Suprapubic skin (tissue), 4 donors: ENCODE results near the gene HADHB. TPM values are rescaled to one million over a fixed set of nuclear protein-coding genes. Genes with fewer than 3 reads are reported as not detected.

ENCODE experiments used
- DNase-seq, 2 donors: peaks; one replicate each; pipeline ENCODE4 v3.0.0-alpha.2; 2019; ENCODE audit warnings: low spot score in 2 of 2
- H3K27ac ChIP-seq: fragments of 200-600 bp; sonication (generic); one replicate; pipeline ENCODE4 v1.5.1; 2019
- H3K27me3 ChIP-seq: fragments of 200-600 bp; sonication (generic); one replicate; pipeline ENCODE4 v1.5.1; 2019
- H3K36me3 ChIP-seq: fragments of 200-600 bp; sonication (generic); one replicate; pipeline ENCODE4 v1.5.1; 2019
- H3K4me1 ChIP-seq: fragments of 200-600 bp; sonication (generic); one replicate; pipeline ENCODE4 v1.5.1; 2019
- H3K4me3 ChIP-seq: fragments of 200-600 bp; sonication (generic); one replicate; pipeline ENCODE4 v1.5.1; 2019; ENCODE audit warnings: mild to moderate bottlenecking
- H3K9me3 ChIP-seq: fragments of 200-600 bp; sonication (generic); one replicate; pipeline ENCODE4 v1.5.1; 2019
- CTCF ChIP-seq, 2 donors: fragments of 200-600 bp in 1 of 2; fragments of 450-650 bp in 1 of 2; sonication (generic) in 1 of 2; IDR thresholded peaks; one replicate each; pipeline ENCODE4 v1.5.1; 2016 to 2019; ENCODE audit warnings: antibody characterized with exemption in 2 of 2, mild to moderate bottlenecking in 1 of 2, moderate library complexity in 1 of 2
- EP300 ChIP-seq: sonication (generic); formaldehyde crosslinking; IDR thresholded peaks from one replicate; pipeline ENCODE4 v1.6.1; 2017; ENCODE audit warnings: antibody characterized with exemption
- POLR2A ChIP-seq, 2 donors: fragments of 450-650 bp; IDR thresholded peaks; one replicate each; pipeline ENCODE4 v1.6.1; 2017; ENCODE audit warnings: antibody characterized with exemption in 2 of 2, mild to moderate bottlenecking in 2 of 2, moderate library complexity in 2 of 2
- POLR2AphosphoS5 ChIP-seq, 3 donors: sonication (generic); formaldehyde crosslinking; IDR thresholded peaks; one replicate each; pipeline ENCODE4 v1.6.1; 2017; ENCODE audit warnings: antibody characterized with exemption in 3 of 3
- WGBS: methylation state at CpG from one replicate; pipeline ENCODE4 v1.1.5; 2018; 5-methylcytosine and 5-hydroxymethylcytosine counted together
- total RNA-seq, 4 donors: library from RNA; depleted of rRNA; stranded (reverse); fragments of >200 nt; gene quantifications; one replicate each; pipeline ENCODE4 v1.1.0, GENCODE V29; 2016

The HADHB gene
- total RNA-seq, 4 donors from 2014 or later = 94.7 to 223 (median 119) TPM

- no peak for DNase-seq
- Histone ChIP-seq H3K9me3 (no peaks in the 10 kb centered on the region), H3K36me3 (peaks cover 80% of the 10 kb centered on the region), H3K27ac (no peak overlapping the region), H3K27me3 (no peaks in the 10 kb centered on the region), H3K4me3 (no peak overlapping the region), H3K4me1 (peaks cover 1% of the 10 kb centered on the region)
- TF ChIP-seq POLR2A (IDR thresholded peaks at IDR 0.05) (no peak), CTCF (IDR thresholded peaks at IDR 0.05) (no peak), POLR2AphosphoS5 (IDR thresholded peaks at IDR 0.05) (no peak), EP300 (no peak)
- 71% methylated on average over 2 of the region's 2 CpGs for WGBS
These were observed 36.5 kb downstream of the HADHB start for GRCh38 chr2:26281226-26281625.

- no peaks in the 10 kb centered on the region for H3K4me1 ChIP-seq
- no peaks in the 10 kb centered on the region for H3K27me3 ChIP-seq
- H3K4me3 ChIP-seq = no peak overlapping the region
- H3K27ac ChIP-seq = no peak overlapping the region
- 93% methylated on average over 2 of the region's 2 CpGs for whole genome bisulfite sequencing
- no peak for DNase-seq
- no peaks in the 10 kb centered on the region for H3K9me3 ChIP-seq
- peaks cover 94% of the 10 kb centered on the region for H3K36me3 ChIP-seq
- TF ChIP-seq POLR2AphosphoS5 (IDR thresholded peaks at IDR 0.05) = no peak
- no peak for TF ChIP-seq CTCF (IDR thresholded peaks at IDR 0.05)
- no peak for TF ChIP-seq EP300
- no peak for TF ChIP-seq POLR2A (IDR thresholded peaks at IDR 0.05)
These were observed 38.9 kb downstream of the HADHB start for GRCh38 chr2:26283606-26284005.

DNA sequence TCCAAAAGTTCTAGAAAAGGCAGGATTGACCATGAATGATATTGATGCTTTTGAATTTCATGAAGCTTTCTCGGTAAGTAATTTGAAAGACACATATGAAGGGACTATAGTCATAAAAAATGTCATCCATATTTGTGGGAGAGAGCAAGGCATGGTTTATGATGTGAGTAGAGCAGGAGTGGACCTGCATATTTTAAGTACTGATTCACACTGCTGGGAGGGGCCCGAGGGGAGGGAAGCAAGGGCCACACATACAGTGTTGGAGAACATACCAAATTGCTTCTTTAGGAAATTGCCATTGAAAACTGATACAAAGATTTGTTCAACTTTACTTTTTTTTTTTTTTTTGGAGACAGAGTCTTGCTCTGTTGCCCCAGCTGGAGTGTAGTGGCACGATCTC, 39.4 kb downstream of the HADHB start:
- H3K36me3 ChIP-seq = peaks cover 91% of the 10 kb centered on the region
- no peak for DNase-seq
- 92% methylated on average over 3 of the region's 3 CpGs for WGBS

GRCh38 chr2:26285931-26286330, 41.2 kb downstream of the HADHB start:
- H3K4me1 ChIP-seq = no peaks in the 10 kb centered on the region
- H3K27me3 ChIP-seq = no peaks in the 10 kb centered on the region
- no peak overlapping the region for H3K27ac ChIP-seq
- TF ChIP-seq CTCF (IDR thresholded peaks at IDR 0.05) (no peak), POLR2A (IDR thresholded peaks at IDR 0.05) (no peak)
- no peaks in the 10 kb centered on the region for H3K9me3 ChIP-seq
- DNase-seq = no peak
- no peak overlapping the region for H3K4me3 ChIP-seq
- WGBS = 99% methylated on average over 3 of the region's 3 CpGs
- peaks cover 79% of the 10 kb centered on the region for H3K36me3 ChIP-seq

More for the DNA sequence above, 39.4 kb downstream of the HADHB start:
- no peak overlapping the region for H3K27ac ChIP-seq
- TF ChIP-seq CTCF (IDR thresholded peaks at IDR 0.05) = no peak
- no peak for TF ChIP-seq POLR2AphosphoS5 (IDR thresholded peaks at IDR 0.05)
- TF ChIP-seq POLR2A (IDR thresholded peaks at IDR 0.05) = no peak
- H3K9me3 ChIP-seq = no peaks in the 10 kb centered on the region
- H3K4me1 ChIP-seq = no peaks in the 10 kb centered on the region
- H3K27me3 ChIP-seq = no peaks in the 10 kb centered on the region
- H3K4me3 ChIP-seq = no peak overlapping the region

DNA sequence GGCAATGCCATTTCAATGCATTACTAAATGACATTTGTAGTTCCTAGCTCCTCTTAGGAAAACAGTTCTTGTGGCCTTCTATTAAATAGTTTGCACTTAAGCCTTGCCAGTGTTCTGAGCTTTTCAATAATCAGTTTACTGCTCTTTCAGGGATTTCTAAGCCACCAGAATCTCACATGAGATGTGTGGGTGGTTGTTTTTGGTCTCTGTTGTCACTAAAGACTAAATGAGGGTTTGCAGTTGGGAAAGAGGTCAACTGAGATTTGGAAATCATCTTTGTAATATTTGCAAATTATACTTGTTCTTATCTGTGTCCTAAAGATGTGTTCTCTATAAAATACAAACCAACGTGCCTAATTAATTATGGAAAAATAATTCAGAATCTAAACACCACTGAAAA, 45.3 kb downstream of the HADHB start:
- TF ChIP-seq POLR2AphosphoS5 (IDR thresholded peaks at IDR 0.05) (no peak), POLR2A (IDR thresholded peaks at IDR 0.05) (no peak), EP300 (no peak), CTCF (IDR thresholded peaks at IDR 0.05) (no peak)
- Histone ChIP-seq H3K36me3 (peaks cover 40% of the 10 kb centered on the region), H3K9me3 (no peaks in the 10 kb centered on the region), H3K4me1 (no peaks in the 10 kb centered on the region), H3K4me3 (no peak overlapping the region), H3K27me3 (no peaks in the 10 kb centered on the region), H3K27ac (no peak overlapping the region)
- no peak for DNase-seq
- WGBS = 41% methylated on average over 1 of the region's 1 CpG
